Measurements from ENCODE around the gene PALD1. TPM values are rescaled to one million over a fixed set of nuclear protein-coding genes. Genes with fewer than 3 reads are reported as not detected.

PALD1 gene
- total RNA-seq (2014; rRNA removed; shearing (Covaris generic)): 31.8 and 34.8 TPM in 2 replicates

GRCh38 chr10:70478191-70479164 is at the start of gene PALD1:
Gene PALD1, plus strand, starts transcription at chr10:70478767. Its CDS starts 47,185 bp downstream, at chr10:70525952.
- in situ Hi-C loops (cut with HindIII; ENCODE audit: low sequenced_read_pairs): no loop called here
- DNase-seq (ENCODE audit: low spot score): peak; percentile 37

- in situ Hi-C loops (cut with HindIII; ENCODE audit: low sequenced_read_pairs): no loop called here
- peak; percentile 38 for DNase-seq (ENCODE audit: low spot score)
Observed at GRCh38 chr10:70430493-70431445, 47.8 kb upstream of the PALD1 start.

- DNase-seq (ENCODE audit: low spot score): peak; percentile 14
- in situ Hi-C loops (cut with HindIII; ENCODE audit: low sequenced_read_pairs): no loop called here
Observed at GRCh38 chr10:70432101-70432500, 46.5 kb upstream of the PALD1 start.

- in situ Hi-C loops (cut with HindIII; ENCODE audit: low sequenced_read_pairs): no loop called here
- no peak for DNase-seq (ENCODE audit: low spot score)
Observed at GRCh38 chr10:70432561-70433263, 45.9 kb upstream of the PALD1 start.

GRCh38 chr10:70433581-70434280 is 44.8 kb upstream of the PALD1 start:
- in situ Hi-C loops (cut with HindIII; ENCODE audit: low sequenced_read_pairs): no loop called here
- no peak for DNase-seq (ENCODE audit: low spot score)

GRCh38 chr10:70435241-70436085 is 43.1 kb upstream of the PALD1 start:
- no peak for DNase-seq (ENCODE audit: low spot score)
- in situ Hi-C loops (cut with HindIII; ENCODE audit: low sequenced_read_pairs): no loop called here

GRCh38 chr10:70437721-70438120 is 40.8 kb upstream of the PALD1 start:
- DNase-seq (ENCODE audit: low spot score): no peak
- in situ Hi-C loops (cut with HindIII; ENCODE audit: low sequenced_read_pairs): no loop called here

- DNase-seq (ENCODE audit: low spot score): no peak
- in situ Hi-C loops (cut with HindIII; ENCODE audit: low sequenced_read_pairs): no loop called here
Observed at GRCh38 chr10:70440296-70441160, 38.0 kb upstream of the PALD1 start.

- no peak for DNase-seq (ENCODE audit: low spot score)
- in situ Hi-C loops (cut with HindIII; ENCODE audit: low sequenced_read_pairs): no loop called here
Observed at GRCh38 chr10:70441161-70441894, 37.2 kb upstream of the PALD1 start, which contains the start of gene NODAL. Gene NODAL, minus strand, starts transcription at chr10:70441681. Its CDS starts 14 bp downstream, at chr10:70441667.

- DNase-seq (ENCODE audit: low spot score): no peak
- in situ Hi-C loops (cut with HindIII; ENCODE audit: low sequenced_read_pairs): no loop called here
Observed at GRCh38 chr10:70441895-70442309, 36.7 kb upstream of the PALD1 start.

GRCh38 chr10:70442332-70442988 is 36.1 kb upstream of the PALD1 start:
- in situ Hi-C loops (cut with HindIII; ENCODE audit: low sequenced_read_pairs): no loop called here
- no peak for DNase-seq (ENCODE audit: low spot score)

GRCh38 chr10:70444744-70445143 is 33.8 kb upstream of the PALD1 start:
- in situ Hi-C loops (cut with HindIII; ENCODE audit: low sequenced_read_pairs): no loop called here
- DNase-seq (ENCODE audit: low spot score): no peak

GRCh38 chr10:70445718-70446657 is 32.6 kb upstream of the PALD1 start:
- in situ Hi-C loops (cut with HindIII; ENCODE audit: low sequenced_read_pairs): no loop called here
- no peak for DNase-seq (ENCODE audit: low spot score)

- in situ Hi-C loops (cut with HindIII; ENCODE audit: low sequenced_read_pairs): no loop called here
Observed at GRCh38 chr10:70448236-70448635, 30.3 kb upstream of the PALD1 start.

More at GRCh38 chr10:70448236-70448635, 30.3 kb upstream of the PALD1 start:
- no peak for DNase-seq (ENCODE audit: low spot score)

All from G401 (cell line).